HG02678 (cell line): ENCODE results near the gene POU1F1.
"Not testable (repeated sequence)": the region's sequence is repeated elsewhere in the genome, so short reads cannot be mapped to it uniquely, and the experiment has no call there.

ENCODE experiments used
- ATAC-seq: cut with Tn5 transposase; IDR thresholded peaks from one replicate; pipeline ENCODE4 v1.9.1; 2021; ENCODE audit warnings: mild to moderate bottlenecking, moderate library complexity; ENCODE audit not compliant: unreplicated experiment

POU1F1 gene, protein sequence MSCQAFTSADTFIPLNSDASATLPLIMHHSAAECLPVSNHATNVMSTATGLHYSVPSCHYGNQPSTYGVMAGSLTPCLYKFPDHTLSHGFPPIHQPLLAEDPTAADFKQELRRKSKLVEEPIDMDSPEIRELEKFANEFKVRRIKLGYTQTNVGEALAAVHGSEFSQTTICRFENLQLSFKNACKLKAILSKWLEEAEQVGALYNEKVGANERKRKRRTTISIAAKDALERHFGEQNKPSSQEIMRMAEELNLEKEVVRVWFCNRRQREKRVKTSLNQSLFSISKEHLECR

DNA sequence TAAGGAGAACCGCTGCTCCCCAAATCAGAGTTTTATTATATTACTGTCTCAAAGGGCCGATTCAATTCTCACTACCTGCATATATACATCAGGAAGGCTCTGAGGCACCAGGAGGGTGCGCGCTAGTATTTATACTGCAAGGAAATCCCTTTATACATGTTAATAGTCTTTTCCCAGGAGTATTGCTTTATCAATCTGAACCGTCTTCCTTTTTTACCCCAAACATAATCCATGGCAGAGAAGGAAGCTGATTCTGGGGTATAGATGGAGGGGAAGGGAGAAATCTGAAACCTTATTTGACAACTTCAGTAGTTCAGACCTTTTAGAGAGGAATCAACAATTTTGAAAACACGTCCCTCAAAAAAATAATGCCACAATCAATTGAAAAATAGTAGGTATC lies at the start of gene POU1F1:
Gene POU1F1 (minus strand): TSS at position 101 of the 400 bp plus-strand sequence. CDS start 122 bp downstream, outside the sequence.
- no peak for ATAC-seq

DNA sequence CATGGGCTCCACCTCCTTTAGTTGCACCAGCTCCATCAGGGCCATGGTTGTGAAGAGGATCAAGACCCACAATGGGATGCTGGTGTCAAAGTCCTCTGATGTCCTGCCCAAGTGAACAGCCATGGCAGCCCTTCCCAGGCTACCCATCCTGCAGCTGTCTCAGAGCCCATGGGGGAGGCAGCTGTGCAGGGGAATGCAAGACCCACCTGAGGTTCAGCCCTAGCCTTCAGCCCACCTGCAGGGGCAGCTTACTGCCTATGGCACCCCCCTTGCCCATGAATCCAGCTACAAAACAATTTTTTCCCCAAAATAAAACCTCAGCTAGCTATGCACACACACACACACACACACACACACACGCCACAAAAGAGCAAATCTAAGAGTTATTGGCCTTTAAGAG lies 48.2 kb upstream of the POU1F1 start:
- ATAC-seq, result no peak

DNA sequence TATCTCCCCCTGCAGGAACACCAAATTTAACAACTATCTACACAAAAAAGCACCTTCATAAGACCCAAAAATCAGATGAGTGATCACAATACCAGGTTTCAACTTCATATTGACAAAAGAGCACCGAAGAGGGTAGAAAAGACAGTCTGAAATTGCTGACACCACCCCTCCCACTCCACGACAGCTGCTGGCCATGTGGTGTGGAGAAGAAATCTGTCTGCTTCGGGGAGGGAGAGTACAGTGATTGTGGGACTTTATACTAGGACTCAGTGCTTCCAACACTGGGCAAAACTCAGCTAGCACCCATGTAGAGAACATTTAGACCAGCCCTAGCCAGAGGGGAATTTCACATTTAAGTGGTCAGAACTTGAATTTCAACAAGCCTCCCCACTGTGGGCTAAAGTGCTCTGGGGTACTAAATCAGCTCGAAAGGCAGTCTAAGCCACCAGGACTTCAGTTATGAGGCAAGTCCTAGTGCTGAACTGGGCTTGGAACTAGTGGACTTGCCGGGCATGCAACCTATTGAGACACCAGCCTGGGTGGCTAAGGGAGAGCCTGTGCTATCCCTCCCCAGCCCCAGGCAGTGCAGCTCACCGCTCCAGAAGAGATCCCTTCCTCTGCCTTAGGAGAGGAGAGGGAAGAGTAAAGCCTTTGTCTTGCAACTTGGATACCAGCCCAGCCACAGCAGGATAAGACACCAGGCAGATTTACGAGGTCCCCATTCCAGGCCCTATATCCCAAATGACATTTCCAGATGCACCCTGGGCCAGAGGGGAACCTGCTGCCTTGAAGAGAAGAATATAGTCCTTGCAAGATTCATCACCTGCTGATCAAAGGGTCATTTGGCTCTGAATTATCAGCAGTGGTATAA lies 44.6 kb upstream of the POU1F1 start:
- no peak for ATAC-seq

DNA sequence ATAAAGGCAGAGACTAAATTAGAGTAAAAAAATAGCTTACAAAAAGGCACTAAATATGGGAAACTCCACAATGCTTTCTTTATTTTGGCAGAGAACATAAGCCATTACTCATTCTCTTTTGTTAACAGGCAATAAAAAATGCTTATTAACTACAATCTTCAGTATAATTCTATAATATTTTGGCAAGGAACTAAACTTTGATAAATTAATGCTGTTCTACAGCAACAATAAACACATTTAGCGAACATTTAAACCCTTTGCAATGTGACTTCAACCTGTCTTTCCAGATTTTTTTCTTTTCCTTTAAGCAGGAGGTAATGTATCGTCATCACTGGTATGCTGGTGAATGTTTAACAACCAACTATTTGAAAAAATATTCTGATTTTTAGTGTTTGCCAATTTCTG lies 42.2 kb upstream of the POU1F1 start:
- ATAC-seq, result no peak

DNA sequence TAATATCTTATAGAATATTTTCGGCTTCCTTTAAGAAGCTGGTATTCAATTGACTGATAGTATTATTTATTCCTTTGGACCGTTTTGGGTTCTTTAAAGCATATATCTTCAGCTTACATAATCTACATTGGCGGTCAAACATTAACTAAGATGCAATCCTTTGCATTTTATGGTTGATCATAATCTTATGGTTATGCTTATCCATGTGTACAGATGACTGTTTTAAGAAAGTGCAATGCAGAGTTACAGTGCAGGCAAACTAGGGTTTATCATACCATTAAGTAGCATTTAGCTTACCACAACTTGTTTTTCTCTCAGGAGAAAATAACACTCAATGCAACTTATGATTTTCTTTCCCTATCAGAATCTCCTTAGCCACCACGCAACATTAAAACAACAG lies 41.4 kb upstream of the POU1F1 start:
- no peak for ATAC-seq

DNA sequence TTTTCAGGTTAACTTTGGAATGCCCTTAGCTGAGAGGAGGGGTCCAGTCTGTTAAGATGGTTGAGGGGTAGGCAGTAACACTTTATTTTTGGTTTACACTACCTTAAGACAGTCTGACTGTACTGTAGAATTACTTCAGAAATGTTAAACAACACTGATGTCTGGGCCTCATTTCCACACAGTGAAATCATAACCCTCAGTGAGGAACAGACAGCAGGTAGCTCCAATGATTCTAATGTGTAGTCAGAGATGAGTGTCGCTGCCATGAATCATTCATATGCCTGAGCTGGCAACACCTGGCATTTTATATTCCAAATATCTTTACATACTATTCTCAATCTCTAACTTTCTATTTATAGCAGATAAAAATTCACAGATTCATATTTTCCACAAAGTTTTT lies 37.3 kb upstream of the POU1F1 start:
- no peak for ATAC-seq

DNA sequence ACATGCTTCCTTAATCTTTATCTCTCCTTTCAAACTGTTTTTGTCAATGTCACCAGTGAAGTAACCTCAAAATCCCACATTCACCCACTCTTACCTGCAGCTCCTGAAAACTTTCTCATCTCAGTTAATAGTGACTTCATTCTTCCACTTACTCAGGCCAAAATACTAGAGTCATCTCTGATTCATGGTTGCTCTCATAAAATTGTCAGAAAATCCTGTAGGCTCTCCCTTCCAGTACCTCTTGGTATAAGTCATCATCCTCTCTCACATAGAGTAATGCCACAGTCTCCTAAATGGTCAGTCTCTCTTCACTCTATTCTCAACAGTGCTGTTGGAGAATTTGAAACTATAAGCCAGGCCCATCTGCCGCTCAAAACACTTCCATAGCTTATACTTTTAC lies 34.9 kb upstream of the POU1F1 start:
- ATAC-seq, result no peak

DNA sequence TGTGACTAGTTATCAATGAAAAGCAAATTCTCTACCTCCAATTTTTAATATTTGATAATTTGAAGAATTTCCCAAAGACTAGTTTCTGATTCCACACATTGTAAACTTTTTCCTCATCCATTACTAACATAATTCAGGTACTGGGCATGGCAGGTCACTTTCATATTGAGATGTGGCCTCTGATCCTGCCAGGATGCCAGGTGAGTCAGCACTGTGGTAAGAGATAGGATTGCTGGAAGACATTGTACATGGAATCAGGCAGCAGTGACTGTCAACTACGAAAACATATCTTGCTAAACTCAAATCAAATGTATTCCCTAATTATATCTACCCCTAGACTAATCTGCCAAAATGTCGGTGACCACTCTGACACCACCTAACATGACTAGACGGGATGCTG lies 33.2 kb upstream of the POU1F1 start:
- no peak for ATAC-seq

DNA sequence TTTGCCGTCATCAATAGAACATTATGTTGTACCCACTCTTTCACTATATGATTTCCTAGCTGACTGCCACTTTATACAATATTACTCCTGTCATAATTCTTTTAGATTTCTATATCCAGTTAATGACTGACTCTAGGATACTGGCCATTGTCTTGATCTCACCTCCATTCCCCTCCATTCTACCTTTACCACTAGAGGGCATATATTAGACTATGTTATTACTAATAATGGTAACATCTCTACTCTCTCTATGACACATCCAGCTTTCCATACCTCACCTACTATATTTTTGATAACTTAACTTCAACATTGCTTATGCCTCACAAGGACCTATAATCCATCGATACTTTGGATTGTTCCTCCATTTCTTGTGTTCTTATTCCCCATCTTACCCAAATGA lies 31.4 kb upstream of the POU1F1 start:
- peak; percentile 65 for ATAC-seq

DNA sequence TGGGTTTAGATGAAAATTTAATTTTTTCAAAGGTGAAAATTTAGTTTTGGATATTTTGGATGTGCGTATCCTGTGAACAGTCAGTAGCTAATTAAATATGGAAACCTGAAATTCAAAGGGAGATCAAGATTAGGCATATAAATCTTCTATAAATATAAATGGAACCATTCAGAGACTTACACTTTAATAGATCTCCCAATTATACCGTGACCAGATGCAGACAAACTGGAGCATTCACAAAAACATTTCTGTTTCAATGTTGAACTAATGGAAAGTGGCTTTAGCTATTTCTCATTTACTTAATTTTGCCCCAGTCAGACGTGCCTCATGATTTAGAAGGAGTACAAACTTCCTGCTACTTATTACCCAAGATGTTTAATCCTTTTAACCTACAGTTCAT lies 29.1 kb upstream of the POU1F1 start:
- ATAC-seq, result no peak

DNA sequence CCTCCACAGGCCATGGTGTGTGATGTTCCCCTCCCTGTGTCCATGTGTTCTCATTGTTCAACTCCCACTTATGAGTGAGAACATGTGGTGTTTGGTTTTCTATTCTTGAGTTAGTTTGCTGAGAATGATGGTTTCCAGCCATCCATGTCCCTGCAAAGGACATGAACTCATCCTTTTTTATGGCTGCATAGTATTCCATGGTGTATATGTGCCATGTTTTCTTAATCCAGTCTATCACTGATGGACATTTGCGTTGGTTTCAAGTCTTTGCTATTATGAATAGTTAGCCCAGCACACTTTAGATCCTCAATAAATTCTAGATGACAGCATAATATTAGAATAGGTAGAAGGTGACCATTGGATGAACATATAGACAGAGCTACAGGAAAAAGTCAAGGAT lies 28.6 kb upstream of the POU1F1 start:
- not testable (repeated sequence) for ATAC-seq

DNA sequence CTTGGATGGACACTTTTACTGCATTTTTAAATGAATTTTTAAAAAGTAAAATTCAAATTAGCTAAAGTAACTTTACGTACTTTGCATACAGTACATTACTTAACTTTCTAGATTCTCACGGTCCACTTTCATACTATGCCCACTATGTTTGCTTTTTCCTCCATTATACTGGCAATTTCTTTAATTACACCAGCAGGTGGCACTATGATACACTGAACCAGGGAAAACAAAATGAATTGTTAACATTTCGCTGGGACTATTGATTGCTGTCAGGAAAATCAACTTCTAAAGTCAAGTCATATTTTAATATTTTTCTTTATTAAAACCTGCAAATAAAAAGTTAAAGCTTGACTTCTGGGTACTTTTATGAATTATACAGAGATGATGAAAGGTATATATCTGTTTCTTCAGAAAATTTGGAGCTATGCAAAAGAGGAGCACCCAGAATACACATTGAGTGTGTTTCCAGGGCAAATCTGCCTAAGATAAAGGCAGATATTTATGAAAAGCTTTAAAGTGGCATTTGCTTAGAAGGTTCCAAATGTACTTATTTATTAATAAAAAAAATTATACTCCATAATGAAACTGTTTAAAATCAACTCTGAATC lies 21.8 kb upstream of the POU1F1 start:
- ATAC-seq, result peak; percentile 80

DNA sequence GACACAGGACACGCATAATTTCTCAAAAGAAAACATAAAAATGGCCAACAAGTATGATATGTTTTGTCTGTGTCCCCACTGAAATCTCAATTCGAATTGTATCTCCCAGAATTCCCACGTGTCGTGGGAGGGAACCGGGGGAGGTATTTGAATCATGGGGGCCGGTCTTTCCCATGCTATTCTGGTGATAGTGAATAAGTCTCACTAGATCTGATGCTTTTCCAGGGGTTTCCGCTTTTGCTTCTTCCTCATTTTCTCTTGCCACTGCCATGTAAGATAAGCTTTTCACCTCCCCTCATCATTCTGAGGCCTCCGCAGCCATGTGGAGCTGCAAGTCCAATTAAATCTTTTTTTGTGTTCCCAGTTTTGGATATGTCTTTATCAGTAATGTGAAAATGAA lies 12.1 kb upstream of the POU1F1 start:
- no peak for ATAC-seq

DNA sequence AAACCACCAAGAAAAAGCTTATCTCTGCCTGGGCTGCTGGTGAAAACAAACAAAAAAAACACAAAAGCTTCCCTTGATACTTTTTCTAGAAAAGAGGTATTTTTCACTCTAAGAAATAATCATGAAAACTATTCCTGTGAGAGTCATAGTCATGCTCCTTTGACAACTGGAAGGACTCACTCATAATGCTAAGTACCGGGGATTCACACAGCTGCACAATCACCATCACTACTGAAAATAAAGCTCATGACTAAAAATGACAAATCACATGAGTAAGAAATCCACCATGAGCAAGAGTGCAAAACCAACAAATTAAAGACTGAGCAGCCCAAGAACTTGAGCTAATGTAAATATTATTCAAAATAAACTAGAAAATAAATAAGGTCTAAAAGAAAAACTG lies 10.6 kb upstream of the POU1F1 start:
- no peak for ATAC-seq

DNA sequence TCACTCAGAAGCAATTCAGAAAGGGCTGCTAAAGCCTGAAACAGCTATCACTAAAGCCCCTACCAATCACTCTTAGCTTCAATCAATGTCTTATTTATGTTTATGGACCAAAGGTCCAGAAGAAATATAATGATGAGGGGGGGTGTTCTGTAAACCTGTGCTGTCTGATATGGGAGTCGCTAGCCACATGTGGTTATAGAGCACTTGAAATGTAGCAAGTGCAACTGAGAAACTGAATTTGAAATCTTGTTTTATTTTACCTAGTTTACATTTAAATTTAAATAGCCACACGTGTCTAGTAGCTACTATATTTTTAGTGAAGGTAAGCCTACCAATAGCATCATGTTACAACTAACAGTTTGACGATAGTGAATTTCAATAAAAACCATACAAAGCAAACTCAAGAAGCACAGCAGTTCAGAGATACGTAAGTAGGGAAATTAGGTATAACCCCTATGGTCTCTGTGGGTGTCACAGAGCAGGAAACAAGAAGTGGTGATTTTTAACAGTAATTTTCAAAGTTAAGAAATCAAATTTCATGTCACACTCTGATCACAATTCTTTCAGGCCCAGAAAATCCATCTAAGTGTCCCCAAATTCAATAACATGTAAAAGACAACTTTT lies 3.6 kb downstream of the POU1F1 start:
- peak; percentile 85 for ATAC-seq

DNA sequence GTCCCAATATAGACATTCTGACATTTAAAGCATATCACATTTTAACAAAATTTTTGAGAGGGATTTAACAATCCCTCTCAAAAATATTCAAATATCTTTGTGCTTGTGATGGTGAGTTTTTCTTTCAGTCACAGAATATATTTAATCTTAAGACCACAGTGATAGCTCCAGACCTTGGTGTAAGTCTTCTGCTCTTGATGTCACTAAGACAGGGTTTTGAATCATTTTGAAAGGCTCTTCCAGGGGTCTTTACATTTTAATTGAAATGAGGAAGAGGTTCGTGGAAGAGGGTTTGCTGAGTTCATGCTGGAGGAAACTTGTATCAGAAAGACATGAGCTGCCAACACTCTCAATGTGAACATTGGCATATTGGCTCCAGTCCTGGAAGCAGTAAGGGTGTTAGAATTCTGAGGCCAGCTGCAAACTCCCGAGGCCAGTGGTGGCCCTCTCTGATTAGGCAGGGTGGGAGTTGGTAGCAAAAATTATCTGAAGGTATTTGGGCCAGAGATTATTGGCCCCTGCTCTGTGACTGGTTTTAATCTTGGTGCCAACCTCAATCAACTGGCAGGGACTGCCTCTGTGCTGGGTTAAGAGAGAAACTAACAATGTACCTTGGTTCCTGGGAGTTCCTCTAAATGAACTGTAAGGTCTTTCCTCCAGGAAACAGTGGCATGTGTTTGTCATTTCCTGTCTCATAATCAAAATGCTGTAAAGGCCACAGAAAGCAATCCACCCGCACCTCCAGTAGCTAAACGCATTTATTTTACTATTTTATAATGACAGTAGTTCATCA lies 5.3 kb downstream of the POU1F1 start:
- no peak for ATAC-seq

DNA sequence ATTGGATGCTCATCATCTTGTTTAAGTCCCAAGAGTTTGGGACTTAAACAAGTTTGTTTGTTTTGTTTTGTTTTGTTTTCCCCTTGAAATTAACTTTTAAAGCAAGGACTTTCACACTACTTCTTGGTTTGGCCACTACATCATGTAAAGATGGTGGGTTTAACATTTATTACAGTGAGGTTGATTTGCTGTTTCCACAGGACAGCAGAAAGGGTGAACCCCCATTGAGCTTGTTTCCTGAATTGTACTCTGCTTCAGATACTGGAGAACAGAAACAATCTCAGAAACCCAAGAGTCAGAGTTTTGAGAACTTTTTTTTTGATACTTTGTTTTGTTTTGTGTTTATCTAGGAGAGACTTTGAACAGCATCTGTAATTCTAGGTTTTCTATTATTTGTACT lies 6.7 kb downstream of the POU1F1 start:
- ATAC-seq, result no peak

DNA sequence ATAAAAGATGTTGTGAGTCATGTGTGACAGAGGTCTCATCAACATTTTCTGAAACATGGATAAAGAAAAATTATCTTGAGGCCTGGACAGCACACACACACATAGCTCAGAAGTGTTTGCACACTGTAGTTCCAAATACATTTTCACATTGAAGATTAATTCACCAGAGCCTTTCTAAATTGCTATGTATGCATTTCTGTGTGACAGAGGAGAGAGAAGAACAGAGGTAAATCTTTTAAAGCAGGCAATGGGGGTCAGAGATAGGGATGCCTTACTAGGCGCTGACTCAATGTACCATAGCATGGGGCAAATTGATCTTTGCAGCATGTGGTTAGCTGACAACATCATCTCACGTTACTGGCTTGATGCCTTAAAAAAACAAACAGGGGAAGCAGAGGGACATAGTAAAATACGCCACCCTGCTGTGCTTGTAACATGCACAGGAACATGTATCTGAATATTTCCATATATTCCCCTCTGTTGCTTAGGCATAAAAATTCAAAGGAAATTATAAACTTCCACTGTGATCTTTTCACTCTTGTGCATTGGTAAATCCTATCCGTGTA lies 7.7 kb downstream of the POU1F1 start:
- no peak for ATAC-seq

DNA sequence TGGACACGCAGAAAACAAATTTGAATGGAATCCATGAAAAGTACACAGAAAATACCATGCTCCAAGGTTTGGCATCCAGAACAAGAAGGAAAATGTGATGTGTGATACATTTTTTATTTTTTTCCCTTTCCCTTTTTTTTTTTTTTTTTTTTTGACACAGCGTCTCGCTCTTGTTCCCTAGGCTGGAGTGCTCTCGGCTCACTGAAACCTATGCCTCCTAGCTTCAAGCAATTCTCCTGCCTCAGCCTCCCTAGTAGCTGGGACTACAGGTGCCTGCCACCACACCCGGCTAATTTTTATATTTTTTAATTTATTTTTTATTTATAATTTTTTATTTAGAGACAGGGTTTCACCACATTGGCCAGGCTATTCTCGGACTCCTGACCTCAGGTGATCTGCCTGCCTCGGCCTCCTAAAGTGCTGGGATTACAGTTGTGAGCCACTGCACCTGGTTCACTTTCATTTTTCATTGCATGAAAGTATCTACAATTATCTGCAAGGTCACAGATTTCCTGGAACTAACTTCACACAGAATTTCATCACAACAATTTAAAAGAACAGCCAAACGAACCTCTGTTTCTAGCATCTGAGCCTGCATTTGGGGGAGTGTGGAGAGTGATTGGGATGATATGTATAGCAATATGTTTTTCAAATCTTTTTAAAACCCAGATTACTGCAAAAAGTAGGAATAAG lies 8.3 kb downstream of the POU1F1 start:
- ATAC-seq, result no peak

DNA sequence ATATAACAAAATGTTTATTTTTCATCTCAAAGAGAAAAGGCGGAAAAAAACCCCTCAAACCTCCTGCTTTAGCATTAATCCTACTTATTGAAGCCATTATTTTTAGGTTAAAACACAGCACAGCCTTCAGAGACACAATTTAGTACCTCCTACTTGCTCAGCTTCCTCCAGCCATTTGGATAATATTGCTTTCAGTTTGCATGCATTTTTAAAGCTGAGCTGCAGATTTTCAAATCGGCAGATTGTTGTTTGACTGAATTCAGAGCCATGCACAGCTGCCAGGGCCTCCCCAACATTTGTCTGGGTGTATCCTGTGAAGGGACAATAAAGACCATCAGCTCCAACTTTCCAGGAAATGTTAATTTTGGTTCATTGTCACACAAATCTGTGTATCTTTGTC lies 14.5 kb downstream of the POU1F1 start:
- ATAC-seq, result no peak
